Trophoblast cell (in vitro differentiated cells and primary cell): ENCODE measurements around the gene ZNF831.

Source experiments
- DNase-seq, 2 donors: peaks; one replicate each; pipeline ENCODE4 v3.0.0-alpha.2; 2016
- H2AFZ ChIP-seq: 2 replicates; pipeline ENCODE4 v1.6.1; 2013; ENCODE audit warnings: low read length, moderate library complexity, mild to moderate bottlenecking; ENCODE audit not compliant: insufficient read depth, poor library complexity
- H2AK5ac ChIP-seq: 2 replicates; pipeline ENCODE4 v1.6.1; 2013; ENCODE audit warnings: mild to moderate bottlenecking, low read length
- H2BK120ac ChIP-seq: 2 replicates; pipeline ENCODE4 v1.6.1; 2013; ENCODE audit warnings: low read length, mild to moderate bottlenecking, moderate library complexity; ENCODE audit not compliant: insufficient read depth, poor library complexity
- H2BK12ac ChIP-seq: 2 replicates; pipeline ENCODE4 v1.6.1; 2013; ENCODE audit warnings: mild to moderate bottlenecking, low read length, moderate library complexity
- H2BK5ac ChIP-seq: 2 replicates; pipeline ENCODE4 v1.6.1; 2013; ENCODE audit warnings: low read length, low read depth, moderate library complexity, mild to moderate bottlenecking; ENCODE audit not compliant: poor library complexity
- H3K14ac ChIP-seq: 2 replicates; pipeline ENCODE4 v1.6.1; 2013; ENCODE audit warnings: mild to moderate bottlenecking, low read length
- H3K18ac ChIP-seq: 2 replicates; pipeline ENCODE4 v1.6.1; 2013; ENCODE audit warnings: mild to moderate bottlenecking, low read length
- H3K23ac ChIP-seq: 2 replicates; pipeline ENCODE4 v1.6.1; 2013; ENCODE audit warnings: low read length
- H3K27ac ChIP-seq: 2 replicates; pipeline ENCODE4 v1.5.1; 2013; ENCODE audit warnings: low read depth, mild to moderate bottlenecking, inconsistent platforms, low read length, moderate library complexity
- H3K27me3 ChIP-seq: 2 replicates; pipeline ENCODE4 v1.6.1; 2013; ENCODE audit warnings: inconsistent platforms, mild to moderate bottlenecking, low read length, moderate library complexity; ENCODE audit not compliant: insufficient read depth
- H3K36me3 ChIP-seq, 2 experiments: 1 replicate in 1 of 2; 2 replicates in 1 of 2; pipeline ENCODE4 v1.6.1; 2013; ENCODE audit warnings: low read length in 2 of 2, mild to moderate bottlenecking in 2 of 2, moderate library complexity in 1 of 2; ENCODE audit not compliant: insufficient read depth in 2 of 2, control insufficient read depth in 1 of 2
- H3K4ac ChIP-seq: 2 replicates; pipeline ENCODE4 v1.6.1; 2013; ENCODE audit warnings: low read depth, mild to moderate bottlenecking, low read length, moderate library complexity
- H3K4me1 ChIP-seq, 2 experiments: 1 replicate in 1 of 2; 2 replicates in 1 of 2; pipeline ENCODE4 v1.6.1; 2013; ENCODE audit warnings: low read length in 2 of 2, mild to moderate bottlenecking in 2 of 2, moderate library complexity in 1 of 2; ENCODE audit not compliant: insufficient read depth in 2 of 2, control insufficient read depth in 1 of 2
- H3K4me2 ChIP-seq: 2 replicates; pipeline ENCODE4 v1.6.1; 2013; ENCODE audit warnings: inconsistent platforms, mild to moderate bottlenecking, low read length, moderate library complexity
- H3K4me3 ChIP-seq: 2 replicates; pipeline ENCODE4 v1.5.1; 2013; ENCODE audit warnings: mild to moderate bottlenecking, low read depth, low read length, inconsistent platforms
- H3K79me1 ChIP-seq: one replicate; pipeline ENCODE4 v1.6.1; 2013; ENCODE audit warnings: low read length
- H3K79me2 ChIP-seq: 2 replicates; pipeline ENCODE4 v1.6.1; 2013; ENCODE audit warnings: low read length, mild to moderate bottlenecking; ENCODE audit not compliant: control insufficient read depth, insufficient read depth, poor library complexity
- H3K9ac ChIP-seq: 2 replicates; pipeline ENCODE4 v1.6.1; 2013; ENCODE audit warnings: mild to moderate bottlenecking, low read length
- H3K9me3 ChIP-seq: 2 replicates; pipeline ENCODE4 v1.6.1; 2013; ENCODE audit warnings: low read depth, mild to moderate bottlenecking, control low read depth, inconsistent platforms, low read length; ENCODE audit not compliant: insufficient read depth
- H4K12ac ChIP-seq: 2 replicates; pipeline ENCODE4 v1.6.1; 2013; ENCODE audit warnings: low read depth, mild to moderate bottlenecking, low read length, moderate library complexity
- H4K8ac ChIP-seq: 2 replicates; pipeline ENCODE4 v1.6.1; 2013; ENCODE audit warnings: low read depth, mild to moderate bottlenecking, low read length, moderate library complexity
- H4K91ac ChIP-seq: one replicate; pipeline ENCODE4 v1.6.1; 2013; ENCODE audit warnings: low read depth, mild to moderate bottlenecking, low read length, moderate library complexity
- WGBS: extraction: QIAGEN DNeasy Blood & Tissue Kit; methylation state at CpG from one replicate; pipeline ENCODE4 v1.1.7; 2013; ENCODE audit warnings: missing lambda C conversion rate; ENCODE audit not compliant: insufficient read length, insufficient coverage; ENCODE audit errors: extremely low coverage; 5-methylcytosine and 5-hydroxymethylcytosine counted together

Gene ZNF831

GRCh38 chr20:59231124-59231804 is 67.6 kb downstream of the ZNF831 start:
- Histone ChIP-seq H3K4ac (no peak overlapping the region), H3K4me3 (no peak overlapping the region), H3K79me1 (no peaks in the 10 kb centered on the region), H2BK120ac (no peak overlapping the region), H2BK5ac (no peak overlapping the region), H2BK12ac (no peak overlapping the region), H3K9ac (no peak overlapping the region), H3K79me2 (no peaks in the 10 kb centered on the region), H4K8ac (no peak overlapping the region), H4K91ac (no peak overlapping the region), H3K23ac (no peak overlapping the region), H2AFZ (no peak overlapping the region), H3K27me3 (no peaks in the 10 kb centered on the region), H3K27ac (no peak overlapping the region), H4K12ac (no peak overlapping the region), H3K18ac (no peak overlapping the region), H3K14ac (no peak overlapping the region), H3K9me3 (peaks cover 3% of the 10 kb centered on the region), H3K4me2 (no peak overlapping the region), H2AK5ac (no peak overlapping the region), H3K36me3 (no peaks in the 10 kb centered on the region), H3K4me1 (peaks cover 0 to 3% of the 10 kb centered on the region in 2 experiments)
- whole genome bisulfite sequencing = no CpG with 5 or more reads among the region's 8 CpGs
- no peak for DNase-seq

GRCh38 chr20:59232618-59233017 is 69.0 kb downstream of the ZNF831 start:
- H4K8ac ChIP-seq = no peak overlapping the region
- no peak overlapping the region for H3K9ac ChIP-seq
- no peak overlapping the region for H3K4me2 ChIP-seq
- H3K23ac ChIP-seq = no peak overlapping the region
- peaks cover 3% of the 10 kb centered on the region for H3K9me3 ChIP-seq
- no peaks in the 10 kb centered on the region for H3K27me3 ChIP-seq
- no peak overlapping the region for H2BK12ac ChIP-seq
- H3K79me2 ChIP-seq = no peaks in the 10 kb centered on the region
- no peak overlapping the region for H2AFZ ChIP-seq
- no peak overlapping the region for H4K12ac ChIP-seq
- no peak overlapping the region for H3K4me3 ChIP-seq
- DNase-seq = peak; percentile 66 to 89
- WGBS = no CpG with 5 or more reads among the region's 3 CpGs
- H3K4ac ChIP-seq = no peak overlapping the region
- H2AK5ac ChIP-seq = no peak overlapping the region
- no peaks in the 10 kb centered on the region for H3K79me1 ChIP-seq
- no peak overlapping the region for H4K91ac ChIP-seq
- no peaks in the 10 kb centered on the region for H3K36me3 ChIP-seq
- no peak overlapping the region for H2BK120ac ChIP-seq
- no peak overlapping the region for H3K27ac ChIP-seq
- no peak overlapping the region for H3K18ac ChIP-seq
- H2BK5ac ChIP-seq = no peak overlapping the region
- peaks cover 0 to 3% of the 10 kb centered on the region in 2 experiments for H3K4me1 ChIP-seq
- H3K14ac ChIP-seq = no peak overlapping the region

GRCh38 chr20:59235226-59235625 is 71.6 kb downstream of the ZNF831 start:
- H3K36me3 ChIP-seq = no peaks in the 10 kb centered on the region
- no peak for DNase-seq
- H3K4ac ChIP-seq = no peak overlapping the region
- H3K9me3 ChIP-seq = no peaks in the 10 kb centered on the region
- H2BK120ac ChIP-seq = no peak overlapping the region
- no peak overlapping the region for H3K9ac ChIP-seq
- H3K4me2 ChIP-seq = no peak overlapping the region
- no peak overlapping the region for H2BK5ac ChIP-seq
- H3K79me2 ChIP-seq = no peaks in the 10 kb centered on the region
- no peak overlapping the region for H3K27ac ChIP-seq
- no peak overlapping the region for H4K8ac ChIP-seq
- peaks cover 0 to 8% of the 10 kb centered on the region in 2 experiments for H3K4me1 ChIP-seq
- H3K79me1 ChIP-seq = no peaks in the 10 kb centered on the region
- H3K4me3 ChIP-seq = no peak overlapping the region
- H3K14ac ChIP-seq = no peak overlapping the region
- no CpG with 5 or more reads among the region's 5 CpGs for WGBS
- H3K18ac ChIP-seq = no peak overlapping the region
- H3K23ac ChIP-seq = no peak overlapping the region
- H3K27me3 ChIP-seq = no peaks in the 10 kb centered on the region
- H4K91ac ChIP-seq = no peak overlapping the region
- no peak overlapping the region for H2BK12ac ChIP-seq
- H2AFZ ChIP-seq = no peak overlapping the region
- no peak overlapping the region for H4K12ac ChIP-seq
- H2AK5ac ChIP-seq = no peak overlapping the region

GRCh38 chr20:59240006-59240405 is 76.4 kb downstream of the ZNF831 start:
- H3K4me2 ChIP-seq = peak overlapping the region; percentile 47
- H4K12ac ChIP-seq = no peak overlapping the region
- no peak overlapping the region for H4K91ac ChIP-seq
- H3K36me3 ChIP-seq = no peaks in the 10 kb centered on the region
- H3K27ac ChIP-seq = no peak overlapping the region
- no peak overlapping the region for H3K4ac ChIP-seq
- H3K79me1 ChIP-seq = no peaks in the 10 kb centered on the region
- no peak overlapping the region for H3K9ac ChIP-seq
- no peak overlapping the region for H2BK120ac ChIP-seq
- no peak overlapping the region for H3K4me3 ChIP-seq
- H2BK5ac ChIP-seq = no peak overlapping the region
- H4K8ac ChIP-seq = no peak overlapping the region
- H3K4me1 ChIP-seq = peaks cover 0 to 7% of the 10 kb centered on the region in 2 experiments
- H3K27me3 ChIP-seq = no peaks in the 10 kb centered on the region
- no CpG with 5 or more reads among the region's 4 CpGs for WGBS
- H2AFZ ChIP-seq = no peak overlapping the region
- no peak overlapping the region for H3K23ac ChIP-seq
- DNase-seq = peak; percentile 46 to 81
- no peaks in the 10 kb centered on the region for H3K79me2 ChIP-seq
- H2AK5ac ChIP-seq = no peak overlapping the region
- no peaks in the 10 kb centered on the region for H3K9me3 ChIP-seq
- H2BK12ac ChIP-seq = no peak overlapping the region
- no peak overlapping the region for H3K18ac ChIP-seq
- H3K14ac ChIP-seq = no peak overlapping the region
